WTC11 (cell line): ENCODE results near the gene PI4KB. TPM values are rescaled to one million over a fixed set of nuclear protein-coding genes. Genes with fewer than 3 reads are reported as not detected.

Experiments
- ATAC-seq: fragments of 200-7000 bp; cut with Tn5 transposase; 2 replicates; pipeline ENCODE4 v1.10.0; 2021; ENCODE audit warnings: mild to moderate bottlenecking, moderate library complexity
- CTCF ChIA-PET: fragments of 300-600 bp; sonication (Branson Sonifier 250); formaldehyde crosslinking; loops from one replicate; lab custom pipeline; 2021; ENCODE audit warnings: antibody characterized with exemption; lab: Charles Lee
- POLR2A ChIA-PET: fragments of 350-600 bp; sonication (Branson Sonifier 250); formaldehyde crosslinking; loops from one replicate; lab custom pipeline; 2021; ENCODE audit warnings: antibody characterized with exemption; lab: Charles Lee
- DNase-seq: peaks from one replicate; pipeline ENCODE4 v3.0.0; 2021; ENCODE audit warnings: low spot score
- H3K27ac Mint-ChIP-seq: 2 replicates; pipeline ENCODE4 v1.8.0; 2021; ENCODE audit warnings: mixed read lengths
- H3K27me3 Mint-ChIP-seq: 2 replicates; pipeline ENCODE4 v1.8.0; 2021; ENCODE audit warnings: low read depth, mild to moderate bottlenecking, moderate library complexity, mixed read lengths
- H3K36me3 Mint-ChIP-seq: 2 replicates; pipeline ENCODE4 v1.8.0; 2021; ENCODE audit warnings: mixed read lengths
- H3K4me1 Mint-ChIP-seq: 2 replicates; pipeline ENCODE4 v1.8.0; 2022; ENCODE audit warnings: mixed read lengths
- H3K4me3 Mint-ChIP-seq: 2 replicates; pipeline ENCODE4 v1.8.0; 2021; ENCODE audit warnings: mild to moderate bottlenecking, moderate library complexity, mixed read lengths
- H3K9me3 Mint-ChIP-seq: 2 replicates; pipeline ENCODE4 v1.8.0; 2021; ENCODE audit warnings: mixed read lengths
- FOXK1 ChIP-seq: sonication (generic); formaldehyde crosslinking; IDR thresholded peaks from 2 replicates; pipeline ENCODE4 v1.8.0; 2022; ENCODE audit warnings: mild to moderate bottlenecking, moderate library complexity, missing genetic modification reagents
- GRHL2 ChIP-seq: fragments of 250-450 bp; sonication (Bioruptor Pico); IDR thresholded peaks from 2 replicates; pipeline ENCODE4 v1.8.0; 2022; ENCODE audit warnings: mild to moderate bottlenecking, moderate library complexity; ENCODE audit not compliant: insufficient replicate concordance, severe bottlenecking
- IRF1 ChIP-seq: sonication (generic); formaldehyde crosslinking; IDR thresholded peaks from 2 replicates; pipeline ENCODE4 v1.8.0; 2023; ENCODE audit warnings: missing genetic modification reagents
- MXD4 ChIP-seq: fragments of 250-450 bp; sonication (Bioruptor Pico); IDR thresholded peaks from 2 replicates; pipeline ENCODE4 v1.8.0; 2021; ENCODE audit warnings: mild to moderate bottlenecking, moderate library complexity, borderline replicate concordance
- MYBL2 ChIP-seq: sonication (generic); formaldehyde crosslinking; IDR thresholded peaks from 2 replicates; pipeline ENCODE4 v1.8.1; 2023; ENCODE audit warnings: mild to moderate bottlenecking, moderate library complexity, missing genetic modification reagents
- NFATC4 ChIP-seq: fragments of 250-450 bp; sonication (Bioruptor Pico); IDR thresholded peaks from 2 replicates; pipeline ENCODE4 v1.9.0; 2021; ENCODE audit warnings: mild to moderate bottlenecking
- NFYB ChIP-seq: sonication (generic); formaldehyde crosslinking; conservative IDR thresholded peaks from 2 replicates; pipeline ENCODE4 v1.8.0; 2022; ENCODE audit warnings: low read depth, missing genetic modification reagents
- NR3C1 ChIP-seq: sonication (generic); formaldehyde crosslinking; conservative IDR thresholded peaks from 2 replicates; pipeline ENCODE4 v1.8.1; 2023; ENCODE audit warnings: low read depth, mild to moderate bottlenecking, missing genetic modification reagents
- PRRX2 ChIP-seq: fragments of 250-450 bp; sonication (Bioruptor Pico); IDR thresholded peaks from 2 replicates; pipeline ENCODE4 v1.8.0; 2021; ENCODE audit warnings: mild to moderate bottlenecking
- RORB ChIP-seq: fragments of 250-450 bp; sonication (Bioruptor Pico); IDR thresholded peaks from 2 replicates; pipeline ENCODE4 v1.9.0; 2021; ENCODE audit warnings: mild to moderate bottlenecking
- SMAD3 ChIP-seq: sonication (generic); formaldehyde crosslinking; IDR thresholded peaks from 2 replicates; pipeline ENCODE4 v1.8.0; 2022; ENCODE audit warnings: missing genetic modification reagents, mild to moderate bottlenecking, borderline replicate concordance
- SP1 ChIP-seq: sonication (generic); formaldehyde crosslinking; conservative IDR thresholded peaks from 2 replicates; pipeline ENCODE4 v1.8.1; 2022; ENCODE audit warnings: missing genetic modification reagents
- TCF7 ChIP-seq: sonication (generic); formaldehyde crosslinking; IDR thresholded peaks from 2 replicates; pipeline ENCODE4 v1.8.0; 2022; ENCODE audit warnings: mild to moderate bottlenecking, low read depth, missing genetic modification reagents, moderate library complexity
- ZBTB21 ChIP-seq: sonication (generic); formaldehyde crosslinking; IDR thresholded peaks from 2 replicates; pipeline ENCODE4 v1.8.1; 2023; ENCODE audit warnings: mild to moderate bottlenecking, missing genetic modification reagents, borderline replicate concordance
- ZBTB43 ChIP-seq: sonication (generic); formaldehyde crosslinking; IDR thresholded peaks from 2 replicates; pipeline ENCODE4 v1.8.1; 2023; ENCODE audit warnings: mild to moderate bottlenecking, missing genetic modification reagents
- ZNF138 ChIP-seq: sonication (generic); formaldehyde crosslinking; conservative IDR thresholded peaks from 2 replicates; pipeline ENCODE4 v1.8.1; 2022; ENCODE audit warnings: mild to moderate bottlenecking, moderate library complexity, missing genetic modification reagents
- ZNF219 ChIP-seq: sonication (generic); formaldehyde crosslinking; IDR thresholded peaks from 2 replicates; pipeline ENCODE4 v1.8.0; 2023; ENCODE audit warnings: missing genetic modification reagents, mild to moderate bottlenecking, borderline replicate concordance
- ZNF263 ChIP-seq: sonication (generic); formaldehyde crosslinking; IDR thresholded peaks from 2 replicates; pipeline ENCODE4 v1.8.1; 2022; ENCODE audit warnings: low read depth, mild to moderate bottlenecking, moderate library complexity, missing genetic modification reagents
- ZNF317 ChIP-seq: sonication (generic); formaldehyde crosslinking; IDR thresholded peaks from 2 replicates; pipeline ENCODE4 v1.8.1; 2023; ENCODE audit warnings: low read depth, mild to moderate bottlenecking, moderate library complexity, missing genetic modification reagents, borderline replicate concordance
- ZNF512 ChIP-seq: sonication (generic); formaldehyde crosslinking; IDR thresholded peaks from 2 replicates; pipeline ENCODE4 v1.8.1; 2022; ENCODE audit warnings: missing genetic modification reagents, borderline replicate concordance
- total RNA-seq: library from RNA; stranded (reverse); gene quantifications from 3 replicates; pipeline ENCODE4 v1.2.3, GENCODE V29; 2021
- TF ChIP-seq, protein P1 (sequence below): sonication (generic); formaldehyde crosslinking; conservative IDR thresholded peaks from 2 replicates; pipeline ENCODE4 v1.8.1; 2022; ENCODE audit warnings: mild to moderate bottlenecking, missing genetic modification reagents

The PI4KB gene
- total RNA-seq, 1 experiment from 2014 or later = 33.6 TPM

- DNase-seq = no peak
- POLR2A ChIA-PET = no interaction called here
- no peak for ATAC-seq
- H3K27ac Mint-ChIP-seq = peak overlapping the region; percentile 47; the same call in 1 of the 2 replicates
- H3K4me3 Mint-ChIP-seq = no peak overlapping the region
- CTCF ChIA-PET = no interaction called here
- no peaks in the 10 kb centered on the region for H3K27me3 Mint-ChIP-seq
- TF ChIP-seq FOXK1 (CRISPR knock-in tag) = no peak
- no peak for TF ChIP-seq ZNF138 (CRISPR knock-in tag)
- no peak for TF ChIP-seq SMAD3 (CRISPR knock-in tag)
- TF ChIP-seq ZBTB21 (CRISPR knock-in tag) = no peak
- no peak for TF ChIP-seq NFYB (CRISPR knock-in tag)
- no peak for TF ChIP-seq ZNF512
- TF ChIP-seq, protein P1, sequence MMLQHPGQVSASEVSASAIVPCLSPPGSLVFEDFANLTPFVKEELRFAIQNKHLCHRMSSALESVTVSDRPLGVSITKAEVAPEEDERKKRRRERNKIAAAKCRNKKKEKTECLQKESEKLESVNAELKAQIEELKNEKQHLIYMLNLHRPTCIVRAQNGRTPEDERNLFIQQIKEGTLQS (CRISPR knock-in tag) = no peak
- no peak for TF ChIP-seq SP1 (CRISPR knock-in tag)
- no peak for TF ChIP-seq NR3C1
- TF ChIP-seq, all 79 proteins: peak for 0
- Mint-ChIP-seq H3K4me1 (no peaks in the 10 kb centered on the region), H3K9me3 (no peaks in the 10 kb centered on the region), H3K36me3 (peaks cover 56% of the 10 kb centered on the region)
Observed at GRCh38 chr1:151266821-151267220, 60.4 kb downstream of the PI4KB start.

DNA sequence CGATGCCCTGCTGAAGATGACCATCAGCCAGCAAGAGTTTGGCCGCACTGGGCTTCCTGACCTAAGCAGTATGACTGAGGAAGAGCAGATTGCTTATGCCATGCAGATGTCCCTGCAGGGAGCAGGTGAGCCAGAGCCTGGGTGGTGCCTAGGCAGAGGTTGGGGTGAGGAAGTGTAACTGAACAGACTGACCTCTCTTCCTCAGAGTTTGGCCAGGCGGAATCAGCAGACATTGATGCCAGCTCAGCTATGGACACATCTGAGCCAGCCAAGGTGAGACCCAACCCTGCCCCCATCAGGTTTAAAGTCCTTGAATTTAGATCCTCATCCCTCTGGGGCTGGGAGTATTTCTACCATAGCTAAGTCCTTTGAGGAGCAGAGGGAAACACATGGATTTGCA lies 60.9 kb downstream of the PI4KB start:
- Mint-ChIP-seq H3K9me3 (no peaks in the 10 kb centered on the region), H3K27me3 (no peaks in the 10 kb centered on the region), H3K4me1 (no peaks in the 10 kb centered on the region)
- ChIA-PET CTCF (interaction anchor here (1.2 kb wide), 1 partner anchor 14 kb away, joined by 4 read pairs; no protein-coding TSS in a partner anchor), POLR2A (no interaction called here)
- ATAC-seq (no peak), DNase-seq (no peak)
- TF ChIP-seq, protein P1 (CRISPR knock-in tag) = no peak
- TF ChIP-seq ZNF219 (no peak), ZBTB43 (CRISPR knock-in tag) (no peak), TCF7 (CRISPR knock-in tag) (no peak), PRRX2 (CRISPR knock-in tag) (no peak), ZNF317 (CRISPR knock-in tag) (no peak), ZNF263 (no peak), NFATC4 (no peak), GRHL2 (CRISPR knock-in tag) (no peak), MYBL2 (CRISPR knock-in tag) (no peak), RORB (CRISPR knock-in tag) (no peak), ZNF138 (CRISPR knock-in tag) (no peak), IRF1 (CRISPR knock-in tag) (no peak), MXD4 (CRISPR knock-in tag) (no peak)
- TF ChIP-seq, all 79 proteins: peak for 0
- Mint-ChIP-seq H3K36me3 (peaks cover 58% of the 10 kb centered on the region), H3K4me3 (no peak overlapping the region), H3K27ac (no peak overlapping the region)
